Activated naive CD4-positive, alpha-beta T cell treated with anti-CD3 and anti-CD28 coated beads, Interleukin-2, amount 50 U/mL, for 72 hours (primary cell): ENCODE measurements around the gene TELO2. TPM values are rescaled to one million over a fixed set of nuclear protein-coding genes. Genes with fewer than 3 reads are reported as not detected.
"Not testable (repeated sequence)": the region's sequence is repeated elsewhere in the genome, so short reads cannot be mapped to it uniquely, and the experiment has no call there.

Source experiments
- ATAC-seq, 2 donors: fragments of 150-1000 bp; cut with Tn5 transposase; 2 replicates each; pipeline ENCODE4 v1.10.0; 2021; ENCODE audit warnings: mild to moderate bottlenecking in 2 of 2, moderate library complexity in 2 of 2
- DNase-seq, 2 donors: peaks; one replicate each; pipeline ENCODE4 v3.0.0; 2021 to 2022; ENCODE audit warnings: low spot score in 2 of 2
- H3K27ac Mint-ChIP-seq, 2 donors: one replicate each; pipeline ENCODE4 v1.8.0; 2022; ENCODE audit warnings: mild to moderate bottlenecking in 2 of 2, mixed read lengths in 2 of 2
- H3K36me3 Mint-ChIP-seq, 2 donors: one replicate each; pipeline ENCODE4 v1.8.0; 2022; ENCODE audit warnings: mixed read lengths in 2 of 2
- H3K9me3 Mint-ChIP-seq, 2 donors: one replicate each; pipeline ENCODE4 v1.8.0; 2022; ENCODE audit warnings: mixed read lengths in 2 of 2
- total RNA-seq, 2 donors: library from RNA; stranded (reverse); gene quantifications; one replicate each; pipeline ENCODE4 v1.2.3, GENCODE V29; 2022

TELO2 gene
- total RNA-seq, 2 donors from 2014 or later: 53.4 to 94.9 TPM

DNA sequence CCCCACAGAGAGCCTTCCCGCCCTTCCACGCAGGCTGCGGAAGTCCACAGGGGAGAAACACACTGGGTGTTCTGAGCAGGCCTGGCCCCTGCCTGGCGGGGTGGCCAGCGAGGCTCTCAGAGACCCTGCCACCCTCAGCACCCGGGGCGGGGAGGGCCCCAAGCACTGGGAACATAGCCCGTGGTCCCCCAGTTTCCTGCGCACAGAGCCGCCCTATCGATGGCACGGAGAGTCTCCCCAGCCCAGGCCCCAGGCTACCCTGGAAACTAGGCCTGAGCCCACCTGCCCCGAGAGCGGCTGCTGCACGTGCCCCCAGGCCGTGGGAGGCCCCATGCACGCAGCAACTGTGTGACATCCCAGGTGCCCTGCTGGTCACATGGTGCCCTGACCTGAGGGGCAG lies 38.6 kb upstream of the TELO2 start:
- no peaks in the 10 kb centered on the region for H3K36me3 Mint-ChIP-seq
- DNase-seq (no peak), ATAC-seq (no peak)
- no peak overlapping the region for H3K27ac Mint-ChIP-seq
- H3K9me3 Mint-ChIP-seq: no peaks in the 10 kb centered on the region

DNA sequence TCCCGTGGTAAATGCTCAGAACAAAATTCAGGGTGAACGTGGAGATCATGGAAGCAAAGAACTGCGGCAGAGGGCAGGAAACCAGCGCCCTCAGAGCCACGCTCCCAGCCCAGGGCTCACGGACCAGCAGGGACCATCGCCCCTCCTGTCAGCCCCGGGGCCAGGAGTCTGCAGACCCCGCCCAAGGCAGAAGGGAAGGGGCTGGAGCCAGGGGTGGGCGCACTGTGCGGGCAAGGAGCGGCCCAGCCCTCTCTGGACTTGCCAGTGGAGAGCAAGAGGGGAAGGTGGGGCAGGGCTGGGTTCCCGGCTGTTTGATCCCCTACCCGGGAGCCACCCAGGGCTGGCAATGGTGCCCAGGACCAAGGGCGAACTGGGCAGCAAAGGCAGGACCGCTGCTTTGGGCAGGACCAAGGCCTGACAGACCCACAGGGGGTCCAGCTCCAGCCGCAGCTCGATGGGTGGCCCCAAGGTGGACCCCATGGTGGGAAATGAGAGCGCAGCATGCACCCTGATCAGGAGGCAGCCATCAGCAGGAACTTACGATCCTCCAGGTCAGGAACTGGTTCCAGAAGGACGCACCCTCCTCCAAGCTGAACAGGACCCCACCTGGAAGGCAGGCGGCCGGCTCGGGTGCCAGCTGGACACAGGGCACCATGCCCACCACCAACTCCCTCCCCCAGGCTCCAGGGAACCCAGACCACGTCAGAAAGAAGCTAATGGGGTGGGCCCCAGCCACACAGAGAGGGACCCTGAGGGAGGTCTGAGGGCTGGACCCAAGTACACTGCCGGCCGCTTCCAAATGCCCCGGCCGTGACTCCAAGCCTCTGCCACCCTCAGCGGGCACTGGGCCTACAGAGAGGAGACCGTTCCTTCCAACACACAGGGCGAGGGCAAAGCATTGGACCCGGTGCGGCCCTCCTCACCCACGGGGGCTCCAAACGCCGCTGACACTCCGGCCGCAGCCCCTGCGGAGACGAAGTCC lies 37.7 kb upstream of the TELO2 start:
- H3K36me3 Mint-ChIP-seq: no peaks in the 10 kb centered on the region
- no peaks in the 10 kb centered on the region for H3K9me3 Mint-ChIP-seq
- no peak for DNase-seq
- no peak for ATAC-seq
- H3K27ac Mint-ChIP-seq: peak overlapping the region in 1 of 2 donors; percentile 50

DNA sequence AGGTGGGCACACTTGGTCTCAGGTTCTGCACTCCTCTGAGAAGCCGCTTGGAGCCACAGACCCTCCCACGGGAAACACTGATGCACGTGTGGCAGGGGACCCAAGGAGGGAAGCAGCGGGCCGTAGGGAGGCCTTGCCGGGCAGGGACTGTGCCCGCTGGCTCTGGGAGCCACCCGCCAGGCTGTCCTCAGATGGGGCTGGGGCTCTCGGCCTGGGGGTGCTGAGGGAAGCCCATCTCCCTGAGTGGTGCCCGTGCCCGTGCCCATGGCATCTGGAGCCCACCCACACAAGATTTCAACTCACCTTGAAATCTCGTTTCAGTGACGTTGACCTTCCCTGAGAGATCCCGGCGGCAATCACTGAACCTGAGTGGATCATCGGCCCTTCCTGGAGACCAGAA lies 36.2 kb upstream of the TELO2 start:
- no peak for ATAC-seq
- Mint-ChIP-seq H3K9me3 (no peaks in the 10 kb centered on the region), H3K27ac (no peak overlapping the region), H3K36me3 (no peaks in the 10 kb centered on the region)
- no peak for DNase-seq

DNA sequence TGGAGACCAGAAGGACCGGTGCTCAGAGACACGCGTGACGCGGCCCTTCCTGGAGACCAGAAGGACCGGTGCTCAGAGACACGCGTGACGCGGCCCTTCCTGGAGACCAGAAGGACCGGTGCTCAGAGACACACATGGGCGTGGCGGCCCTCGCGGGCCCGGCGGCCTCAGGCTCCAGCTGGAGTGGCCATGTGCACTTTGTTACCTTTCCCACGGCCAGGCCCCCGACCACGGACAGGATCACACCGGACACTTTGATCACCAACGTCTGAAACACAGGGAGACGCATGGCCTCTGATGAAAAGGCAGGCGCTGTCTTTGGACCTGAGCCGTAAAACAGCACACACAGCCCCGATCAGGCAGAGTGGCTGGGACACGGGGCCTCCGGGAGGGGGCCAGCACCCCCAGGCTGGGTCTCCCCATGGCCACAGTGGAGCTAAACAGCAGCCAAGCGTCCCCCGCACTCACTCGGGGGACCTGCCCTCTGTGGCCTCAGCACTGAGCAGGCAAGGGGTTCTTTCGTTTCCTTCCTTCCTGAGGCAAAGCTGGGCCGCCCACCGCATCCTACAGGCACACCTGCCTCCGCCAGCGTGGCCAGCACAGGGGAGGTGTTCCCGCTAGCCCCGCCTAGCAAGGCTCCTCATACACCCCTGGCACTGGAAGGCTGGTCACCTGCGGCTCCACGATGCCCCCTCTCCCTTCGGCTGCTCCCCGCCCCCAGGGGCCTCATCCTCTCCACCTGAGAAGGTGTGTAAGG lies 35.5 kb upstream of the TELO2 start:
- Mint-ChIP-seq H3K36me3 (no peaks in the 10 kb centered on the region), H3K27ac (peak overlapping the region in 1 of 2 donors; percentile 76), H3K9me3 (no peaks in the 10 kb centered on the region)
- ATAC-seq (peak in 1 of 2 donors; percentile 12), DNase-seq (no peak)

DNA sequence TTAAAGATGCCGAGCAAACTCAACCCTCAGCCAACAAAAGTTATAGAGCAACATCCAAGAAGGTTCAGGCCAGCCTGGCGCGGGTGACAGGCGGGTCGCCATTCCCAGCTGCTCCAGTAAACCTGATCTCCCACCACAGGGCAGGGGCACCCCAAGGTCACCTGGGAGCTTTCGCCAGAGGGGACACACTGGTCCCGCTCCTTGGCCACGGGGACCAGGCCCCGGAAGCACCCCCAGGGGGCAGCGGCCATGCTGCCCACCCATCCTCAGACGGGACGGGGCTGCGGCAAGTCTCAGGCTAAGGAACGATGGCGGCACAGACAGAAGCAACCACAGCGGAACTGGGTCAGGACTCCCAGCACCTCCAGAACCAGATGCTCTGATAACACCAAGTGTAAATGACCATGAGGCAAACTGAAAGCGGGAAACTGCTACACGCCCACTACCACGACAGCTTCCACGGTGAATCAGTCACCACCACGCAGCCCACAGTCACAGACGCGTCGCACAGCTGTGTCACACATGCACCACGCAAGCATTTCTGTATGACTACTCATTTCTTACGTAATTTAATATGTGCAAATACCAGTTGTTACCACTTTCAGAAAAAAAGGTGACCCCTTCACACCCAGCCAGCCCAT lies 34.7 kb upstream of the TELO2 start:
- DNase-seq (peak in 1 of 2 donors; percentile 31), ATAC-seq (peak; percentile 82 to 85)
- H3K9me3 Mint-ChIP-seq: no peaks in the 10 kb centered on the region
- peak overlapping the region; percentile 61 to 76 for H3K27ac Mint-ChIP-seq
- no peaks in the 10 kb centered on the region for H3K36me3 Mint-ChIP-seq

DNA sequence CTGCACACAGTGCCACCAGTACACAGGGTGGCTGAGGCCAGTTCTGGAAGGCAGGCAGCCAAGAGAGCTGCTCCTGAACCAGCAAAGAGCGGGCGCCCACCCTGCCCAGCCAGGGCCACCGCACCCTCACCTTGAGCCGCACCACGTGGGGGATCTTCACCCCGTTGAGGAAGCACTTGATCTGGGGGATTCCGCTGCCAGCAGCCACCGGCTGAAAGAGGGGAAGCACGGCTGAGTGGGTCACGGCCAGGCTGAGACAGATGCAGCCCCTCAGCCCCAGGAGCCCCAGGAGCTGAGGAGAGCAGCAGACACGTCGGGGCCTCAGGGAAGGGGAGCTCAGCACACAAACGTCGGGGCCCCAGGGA lies 34.2 kb upstream of the TELO2 start:
- Mint-ChIP-seq H3K36me3 (no peaks in the 10 kb centered on the region), H3K27ac (peak overlapping the region; percentile 61 to 76), H3K9me3 (no peaks in the 10 kb centered on the region)
- peak in 1 of 2 donors; percentile 9 for ATAC-seq
- DNase-seq: no peak

DNA sequence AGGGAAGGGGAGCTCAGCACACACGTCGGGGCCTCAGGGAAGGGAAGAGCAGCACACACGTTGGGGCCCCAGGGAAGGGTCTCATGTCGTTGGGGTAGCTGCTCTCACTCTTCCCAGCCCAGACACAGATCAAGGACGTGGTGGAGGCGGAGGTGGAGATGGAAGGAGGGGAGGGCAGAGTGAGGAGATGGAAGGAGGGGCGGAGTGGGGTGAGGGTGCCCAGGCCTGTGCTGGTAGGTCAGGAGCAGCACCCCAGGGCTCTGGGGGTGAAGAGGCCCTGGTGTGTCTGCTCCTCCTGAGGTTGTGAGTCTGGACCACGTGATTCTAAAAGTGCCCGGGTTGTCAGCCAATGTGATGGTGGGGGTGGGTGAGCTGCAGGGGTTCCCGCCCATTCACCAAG lies 33.2 kb upstream of the TELO2 start:
- DNase-seq (no peak), ATAC-seq (no peak)
- Mint-ChIP-seq H3K27ac (no peak overlapping the region), H3K36me3 (no peaks in the 10 kb centered on the region), H3K9me3 (no peaks in the 10 kb centered on the region)

DNA sequence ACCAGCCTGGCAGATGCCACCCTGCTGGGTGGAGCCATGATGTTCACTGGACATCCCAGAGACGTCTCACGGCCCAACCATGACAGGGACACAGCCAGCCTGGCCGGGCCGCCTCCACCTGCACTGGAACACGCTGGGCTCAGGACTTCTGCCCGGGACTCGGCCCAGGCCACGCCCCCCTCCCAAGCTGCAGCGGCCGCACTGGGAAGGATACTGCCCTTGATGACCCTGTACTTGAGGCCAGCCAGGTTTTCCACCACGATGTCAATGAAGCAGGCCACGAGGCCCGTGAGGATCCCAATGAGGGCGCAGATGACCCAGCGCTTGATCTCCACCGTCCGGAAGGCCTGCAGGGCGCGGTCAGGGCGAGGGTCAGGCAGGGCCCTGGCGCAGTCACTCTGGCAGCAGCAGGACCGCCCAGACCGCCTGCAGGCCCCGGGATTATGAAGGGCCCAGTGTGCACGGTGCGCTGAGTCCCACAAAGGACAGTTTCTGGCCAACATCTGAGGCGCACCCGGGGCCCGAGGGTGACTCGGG lies 32.5 kb upstream of the TELO2 start:
- no peak overlapping the region for H3K27ac Mint-ChIP-seq
- H3K9me3 Mint-ChIP-seq: no peaks in the 10 kb centered on the region
- no peak for ATAC-seq
- no peaks in the 10 kb centered on the region for H3K36me3 Mint-ChIP-seq
- DNase-seq: no peak

DNA sequence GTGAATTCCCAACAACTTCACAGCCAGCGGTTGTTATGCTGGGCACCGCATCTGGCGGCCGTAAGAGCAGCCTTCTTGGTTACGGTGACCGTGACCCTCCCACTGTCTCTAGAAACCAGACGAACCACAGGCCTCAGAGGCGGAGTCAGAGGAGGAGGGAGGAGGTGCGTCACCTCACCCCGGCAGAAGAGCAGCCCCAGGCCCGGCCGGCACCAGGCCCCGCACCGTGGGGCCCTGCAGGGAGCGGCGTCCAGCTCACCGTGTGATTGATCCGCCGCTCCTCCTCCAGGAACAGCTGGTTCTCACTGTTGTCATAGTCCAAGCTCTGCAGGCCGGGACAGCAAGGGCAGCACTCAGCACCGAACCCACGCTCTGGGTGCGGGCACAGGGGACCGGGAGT lies 32.0 kb upstream of the TELO2 start:
- no peaks in the 10 kb centered on the region for H3K9me3 Mint-ChIP-seq
- ATAC-seq: no peak
- no peak for DNase-seq
- H3K36me3 Mint-ChIP-seq: no peaks in the 10 kb centered on the region
- no peak overlapping the region for H3K27ac Mint-ChIP-seq

DNA sequence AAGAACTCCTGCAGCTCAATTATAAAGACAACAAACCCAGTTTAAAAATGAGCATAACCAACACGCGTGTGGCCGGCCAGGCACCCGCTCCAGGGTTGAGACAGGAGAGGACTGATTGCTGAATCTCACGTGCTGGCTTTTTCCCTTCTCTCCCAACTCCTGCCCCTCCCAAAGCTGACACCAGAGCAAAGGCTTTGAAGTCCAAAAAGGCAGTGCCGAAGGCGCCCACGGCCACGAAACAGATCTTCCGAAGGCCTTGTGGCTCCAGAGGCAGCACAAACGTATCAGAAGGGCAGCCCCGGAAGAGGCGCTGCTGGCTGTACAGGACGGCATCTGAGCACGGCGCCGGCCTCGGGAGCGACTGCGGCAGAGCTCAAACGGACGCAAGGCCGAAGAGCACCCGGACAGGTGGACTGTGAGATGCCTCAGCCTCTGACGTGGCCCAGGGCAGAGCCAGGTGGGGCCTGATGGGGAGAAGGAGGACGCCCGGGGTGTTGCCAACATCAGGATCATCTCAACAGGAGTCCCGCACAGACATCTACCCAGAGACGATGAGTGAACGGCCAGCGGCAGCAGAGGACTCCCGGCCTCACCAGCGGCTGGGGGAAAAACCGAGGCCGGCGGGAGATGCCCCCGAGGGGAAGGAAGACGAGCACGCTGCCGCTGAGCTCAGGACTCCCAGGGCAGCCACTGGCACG lies 28.8 kb upstream of the TELO2 start:
- Mint-ChIP-seq H3K9me3 (no peaks in the 10 kb centered on the region), H3K27ac (no peak overlapping the region), H3K36me3 (no peaks in the 10 kb centered on the region)
- DNase-seq (no peak), ATAC-seq (no peak)

DNA sequence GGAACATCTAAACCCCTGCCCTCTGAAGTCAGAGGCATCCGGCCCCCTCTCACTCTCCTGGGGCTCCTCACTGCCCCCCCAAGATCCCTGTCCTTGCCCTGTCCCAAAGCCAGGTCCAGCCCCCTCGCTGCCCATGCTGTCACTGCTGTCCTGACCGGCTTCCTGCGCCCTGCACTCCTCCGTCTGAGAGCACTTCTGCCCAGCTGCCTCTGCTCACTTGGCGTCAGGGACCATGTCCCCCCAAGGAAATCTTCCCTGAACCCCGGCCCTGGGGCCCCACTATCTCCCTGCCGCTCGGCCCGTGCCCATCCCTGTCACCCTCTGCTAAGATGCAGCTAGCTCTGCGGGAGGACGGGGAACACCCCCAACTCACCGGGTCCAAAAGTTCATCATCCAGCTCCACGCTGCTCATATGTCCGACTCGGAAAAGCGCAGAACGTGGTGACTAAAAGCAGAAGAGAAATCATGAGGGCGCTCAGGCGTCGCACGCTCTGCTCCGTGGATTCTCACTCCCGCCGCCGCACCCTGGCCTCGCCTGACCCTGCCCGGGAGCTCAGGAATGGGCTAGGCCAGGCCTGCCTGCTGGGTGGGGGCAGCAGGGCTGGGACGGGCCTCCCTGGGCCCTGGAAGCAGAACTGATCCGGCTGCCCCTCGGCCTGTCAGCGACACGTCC lies 28.1 kb upstream of the TELO2 start:
- peak overlapping the region in 1 of 2 donors; percentile 29 for H3K27ac Mint-ChIP-seq
- no peaks in the 10 kb centered on the region for H3K36me3 Mint-ChIP-seq
- ATAC-seq (no peak), DNase-seq (no peak)
- H3K9me3 Mint-ChIP-seq: no peaks in the 10 kb centered on the region

DNA sequence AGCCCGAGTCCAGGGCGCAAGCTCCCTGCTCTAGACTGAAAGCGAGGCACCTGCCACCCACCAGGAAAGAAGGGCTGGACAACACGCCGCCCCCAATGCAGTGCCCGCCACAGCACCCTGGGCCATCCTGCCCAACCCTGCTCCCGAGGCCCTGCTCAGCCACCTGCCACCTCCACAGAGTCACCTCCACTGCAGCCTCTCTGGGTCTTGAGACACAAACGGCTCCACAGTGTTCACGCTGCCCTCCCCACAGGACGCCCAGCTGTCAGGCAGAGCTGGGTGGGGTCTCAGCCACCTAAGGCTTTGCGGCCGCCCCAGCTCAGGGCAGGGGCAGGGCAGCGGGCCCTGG lies 27.6 kb upstream of the TELO2 start:
- ATAC-seq (no peak), DNase-seq (no peak)
- Mint-ChIP-seq H3K9me3 (no peaks in the 10 kb centered on the region), H3K36me3 (no peaks in the 10 kb centered on the region), H3K27ac (no peak overlapping the region)

DNA sequence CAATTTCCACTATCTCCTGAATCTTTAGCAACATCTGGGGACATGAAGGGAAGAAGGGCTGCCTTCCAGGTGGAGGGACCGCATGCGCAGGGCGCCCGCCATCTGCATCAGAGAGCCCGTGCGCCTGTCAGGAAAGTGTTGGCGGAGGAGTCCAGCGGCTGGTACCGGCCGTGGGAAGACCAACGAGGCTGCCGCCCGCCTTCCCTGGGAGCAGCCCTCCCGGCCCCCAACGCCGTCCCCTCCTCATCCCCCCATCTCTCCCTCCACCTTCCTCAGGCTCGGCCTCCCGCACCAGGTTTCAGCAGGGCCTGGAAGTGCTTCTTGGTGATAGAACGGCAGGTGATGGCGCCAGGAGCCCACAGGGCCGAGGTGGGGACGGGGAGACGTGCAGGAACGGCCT lies 27.1 kb upstream of the TELO2 start:
- no peaks in the 10 kb centered on the region for H3K36me3 Mint-ChIP-seq
- H3K9me3 Mint-ChIP-seq: no peaks in the 10 kb centered on the region
- DNase-seq: no peak
- H3K27ac Mint-ChIP-seq: no peak overlapping the region
- ATAC-seq: no peak

DNA sequence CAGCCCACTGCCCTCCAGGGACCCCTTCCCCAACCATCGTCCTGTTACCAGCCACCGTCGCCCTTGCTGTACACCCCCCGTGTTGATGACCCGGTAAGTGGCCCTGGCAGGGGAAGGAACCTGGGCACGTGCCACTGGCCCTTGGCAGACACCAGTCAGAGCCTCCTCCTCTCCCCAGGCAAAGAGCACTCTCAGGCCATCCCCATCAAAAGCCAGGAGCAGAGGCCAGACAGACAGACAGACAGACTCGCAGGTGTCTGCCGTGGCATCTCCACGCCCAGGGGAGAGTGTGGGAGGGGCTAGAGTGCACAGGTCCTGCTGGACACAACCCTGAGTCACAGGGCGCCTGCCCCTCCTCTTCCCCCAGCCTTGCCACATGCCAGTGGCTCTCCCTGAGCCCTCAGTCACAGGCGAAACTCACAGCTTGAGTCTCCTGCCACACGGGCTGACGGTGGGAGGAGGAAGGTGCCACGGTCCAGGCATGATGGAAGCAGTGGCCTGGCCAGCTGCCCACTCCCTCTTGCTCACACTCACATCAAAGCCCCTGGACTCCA lies 26.1 kb upstream of the TELO2 start:
- DNase-seq (no peak), ATAC-seq (peak in 1 of 2 donors; percentile 36)
- peak overlapping the region in 1 of 2 donors; percentile 76 for H3K27ac Mint-ChIP-seq
- H3K36me3 Mint-ChIP-seq: no peaks in the 10 kb centered on the region
- H3K9me3 Mint-ChIP-seq: no peaks in the 10 kb centered on the region

DNA sequence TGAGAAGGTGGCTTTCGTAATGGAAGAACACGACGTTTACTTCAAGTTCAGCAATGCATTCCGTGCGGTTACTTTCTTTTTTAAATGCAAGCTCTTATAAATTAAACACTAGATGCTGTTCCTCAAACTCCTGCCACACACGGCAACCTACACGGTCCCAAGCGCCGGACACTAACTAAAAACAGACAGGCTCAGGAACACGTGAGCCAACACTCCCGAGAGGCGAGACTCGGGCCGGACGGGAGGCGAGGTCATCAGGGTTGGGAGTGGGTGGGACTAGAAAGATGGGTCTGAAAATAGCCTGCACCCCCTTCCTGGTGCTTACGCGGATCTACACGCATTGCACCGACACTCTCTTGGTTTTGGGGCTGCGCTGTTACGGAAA lies 24.7 kb upstream of the TELO2 start:
- ATAC-seq (no peak), DNase-seq (no peak)
- Mint-ChIP-seq H3K27ac (no peak overlapping the region), H3K9me3 (no peaks in the 10 kb centered on the region), H3K36me3 (no peaks in the 10 kb centered on the region)

DNA sequence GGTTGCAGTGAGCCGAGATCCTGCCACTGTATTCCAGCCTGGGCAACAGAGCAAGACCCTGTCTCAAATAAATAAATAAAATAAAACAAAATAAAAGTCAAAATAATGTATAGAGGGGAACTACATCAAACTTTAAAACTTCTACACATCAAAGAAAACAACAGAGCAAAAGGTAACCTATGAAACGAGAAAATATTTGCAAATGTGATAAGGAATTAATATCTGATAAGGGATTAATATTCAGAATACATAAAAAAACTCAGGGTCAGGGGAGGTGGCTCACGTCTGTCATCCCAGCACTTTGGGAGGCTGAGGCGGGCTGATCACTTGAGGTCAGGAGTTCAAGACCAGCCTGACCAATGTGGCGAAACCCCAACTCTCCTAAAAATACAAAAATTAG lies 24.0 kb upstream of the TELO2 start:
- H3K9me3 Mint-ChIP-seq, DNase-seq, H3K27ac Mint-ChIP-seq, ATAC-seq, H3K36me3 Mint-ChIP-seq: not testable (repeated sequence)
